DMS 273 treated with DMSO at 0.1 percent for 48 hours (cell line): Measurements from ENCODE around the gene NOP10.
"Not testable (repeated sequence)": the region's sequence is repeated elsewhere in the genome, so short reads cannot be mapped to it uniquely, and the experiment has no call there.

Experiments used
- DNase-seq: peaks from one replicate; lab custom pipeline; 2025; lab: John Stamatoyannopoulos, UW

Gene NOP10

GRCh38 chr15:34342737-34343575 is at the start of gene NOP10, which contains the start of gene NUTM1:
Gene NOP10, minus strand, starts transcription at chr15:34343136. Its CDS starts 63 bp downstream, at chr15:34343073.
Gene NUTM1, plus strand, starts transcription at chr15:34343315. Its CDS starts 382 bp downstream, at chr15:34343697.
- peak; percentile 73 for DNase-seq

GRCh38 chr15:34389594-34390086 is 46.7 kb upstream of the NOP10 start:
- not testable (repeated sequence) for DNase-seq

- DNase-seq = not testable (repeated sequence)
Measured at GRCh38 chr15:34381829-34382521, 39.0 kb upstream of the NOP10 start.

GRCh38 chr15:34380491-34380890 is 37.6 kb upstream of the NOP10 start:
- DNase-seq = not testable (repeated sequence)

- DNase-seq = no peak
Measured at GRCh38 chr15:34376856-34377255, 33.9 kb upstream of the NOP10 start.

- not testable (repeated sequence) for DNase-seq
Measured at GRCh38 chr15:34375541-34375940, 32.6 kb upstream of the NOP10 start.

GRCh38 chr15:34374816-34375215 is 31.9 kb upstream of the NOP10 start:
- DNase-seq = no peak

- no peak for DNase-seq
Measured at GRCh38 chr15:34373951-34374350, 31.0 kb upstream of the NOP10 start.

- no peak for DNase-seq
Measured at GRCh38 chr15:34370643-34371042, 27.7 kb upstream of the NOP10 start.

- no peak for DNase-seq
Measured at GRCh38 chr15:34370129-34370528, 27.2 kb upstream of the NOP10 start.

GRCh38 chr15:34367101-34368081 is 24.5 kb upstream of the NOP10 start, which contains the start of gene LPCAT4:
Gene LPCAT4, minus strand, starts transcription at chr15:34367196. Its CDS starts 96 bp downstream, at chr15:34367100.
- DNase-seq = peak; percentile 29

- no peak for DNase-seq
Measured at GRCh38 chr15:34366271-34367065, 23.5 kb upstream of the NOP10 start.

GRCh38 chr15:34365836-34366235 is 22.9 kb upstream of the NOP10 start:
- DNase-seq = no peak

GRCh38 chr15:34365091-34365825 is 22.3 kb upstream of the NOP10 start:
- no peak for DNase-seq

- no peak for DNase-seq
Measured at GRCh38 chr15:34364041-34364440, 21.1 kb upstream of the NOP10 start.

GRCh38 chr15:34362047-34362773 is 19.3 kb upstream of the NOP10 start:
- DNase-seq = no peak

GRCh38 chr15:34361278-34361677 is 18.3 kb upstream of the NOP10 start:
- DNase-seq = no peak

- no peak for DNase-seq
Measured at GRCh38 chr15:34360298-34360697, 17.4 kb upstream of the NOP10 start.

- DNase-seq = no peak
Measured at GRCh38 chr15:34359416-34359815, 16.5 kb upstream of the NOP10 start.
